Measurements from ENCODE around the gene TM7SF3. TPM values are rescaled to one million over a fixed set of nuclear protein-coding genes. Genes with fewer than 3 reads are reported as not detected.

Gene TM7SF3
- total RNA-seq, 2 experiments from 2014 or later: 24.2 to 28.5 TPM

- Mint-ChIP-seq H3K9me3 (no peaks in the 10 kb centered on the region), H3K36me3 (peaks cover 3% of the 10 kb centered on the region), H3K27ac (peak overlapping the region; percentile 89), H3K27me3 (no peaks in the 10 kb centered on the region), H3K4me3 (peak overlapping the region; percentile 85), H3K4me1 (ENCODE audit: low read depth) (peaks cover 46% of the 10 kb centered on the region)
- intact Hi-C loops (cut with micrococcal nuclease): loop anchor here (1.0 to 2.0 kb wide), 9 partner anchors 9 to 889 kb away; partner anchors contain the start of genes BHLHE41, FGFR1OP2, ITPR2 and MED21
- CTCF ChIA-PET: interaction anchor here (0.6 to 6.3 kb wide), 21 partner anchors 9 to 1228 kb away, joined by 3 to 103 read pairs (median 4); partner anchors contain the start of genes INTS13, ITPR2 and MED21
- no peak for DNase-seq
- POLR2A ChIA-PET: interaction anchor here (0.7 to 1.7 kb wide), 4 partner anchors 9 to 318 kb away, joined by 3 to 9 read pairs (median 4); partner anchors contain the start of gene MED21
Measured at GRCh38 chr12:27013611-27014084, 536 bp downstream of the TM7SF3 start.

- intact Hi-C loops (cut with micrococcal nuclease): no loop called here
- peak overlapping the region; percentile 85 for H3K4me3 Mint-ChIP-seq
- DNase-seq: no peak
- no peak overlapping the region for H3K27ac Mint-ChIP-seq
- H3K4me1 Mint-ChIP-seq (ENCODE audit: low read depth): peaks cover 53% of the 10 kb centered on the region
- no peaks in the 10 kb centered on the region for H3K9me3 Mint-ChIP-seq
- no peaks in the 10 kb centered on the region for H3K27me3 Mint-ChIP-seq
- POLR2A ChIA-PET: interaction anchor here (0.7 to 1.7 kb wide), 3 partner anchors 9 to 318 kb away, joined by 3 to 9 read pairs (median 4); partner anchors contain the start of gene MED21
- CTCF ChIA-PET: interaction anchor here (1.0 to 6.3 kb wide), 8 partner anchors 10 to 293 kb away, joined by 3 to 103 read pairs (median 13); partner anchors contain the start of genes ITPR2 and MED21
- peaks cover 3% of the 10 kb centered on the region for H3K36me3 Mint-ChIP-seq
Measured at GRCh38 chr12:27012982-27013255, 1.3 kb downstream of the TM7SF3 start.

DNA sequence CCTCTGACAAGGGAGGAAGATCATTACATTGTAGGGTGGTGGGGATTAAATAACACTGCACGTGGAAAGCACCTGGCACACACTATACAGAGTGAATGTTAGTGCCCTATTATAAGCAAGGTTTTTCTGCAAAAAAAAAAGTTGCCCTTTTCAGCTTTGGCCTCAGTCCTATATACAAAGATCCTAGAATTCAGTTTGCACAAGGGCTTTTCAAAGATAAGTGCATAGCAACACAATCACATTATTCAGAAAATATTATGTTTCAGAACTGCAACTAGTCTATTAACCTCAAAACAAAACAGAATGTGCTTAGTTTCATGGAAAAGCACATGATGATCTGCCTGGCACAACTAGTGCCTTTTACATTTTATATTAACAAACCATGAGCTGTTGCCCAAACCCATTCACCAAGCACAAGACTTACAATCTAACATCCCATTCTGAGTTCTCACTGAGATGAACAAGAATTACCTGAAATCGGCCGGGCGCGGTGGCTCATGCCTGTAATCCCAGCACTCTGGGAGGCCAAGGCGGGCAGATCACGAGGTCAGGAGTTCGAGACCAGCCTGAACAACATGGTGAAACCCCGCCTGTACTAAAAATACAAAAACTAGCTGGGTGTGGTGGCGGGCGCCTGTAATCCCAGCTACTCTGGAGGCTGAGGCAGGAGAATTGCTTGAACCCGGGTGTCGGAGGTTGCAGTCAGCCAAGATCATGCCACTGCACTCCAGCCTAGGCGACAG is 1.8 kb downstream of the TM7SF3 start:
- CTCF ChIA-PET: interaction anchor here (1.8 to 6.3 kb wide), 5 partner anchors 10 to 293 kb away, joined by 9 to 103 read pairs (median 11); partner anchors contain the start of gene MED21
- no peaks in the 10 kb centered on the region for H3K27me3 Mint-ChIP-seq
- H3K27ac Mint-ChIP-seq: no peak overlapping the region
- POLR2A ChIA-PET: interaction anchor here (0.7 to 1.4 kb wide), 2 partner anchors 10 to 70 kb away, joined by 4 to 6 read pairs; partner anchors contain the start of gene MED21
- peak overlapping the region; percentile 46 for H3K4me3 Mint-ChIP-seq
- intact Hi-C loops (cut with micrococcal nuclease): no loop called here
- no peak for DNase-seq
- peaks cover 53% of the 10 kb centered on the region for H3K4me1 Mint-ChIP-seq (ENCODE audit: low read depth)
- H3K9me3 Mint-ChIP-seq: no peaks in the 10 kb centered on the region
- peaks cover 3% of the 10 kb centered on the region for H3K36me3 Mint-ChIP-seq

DNA sequence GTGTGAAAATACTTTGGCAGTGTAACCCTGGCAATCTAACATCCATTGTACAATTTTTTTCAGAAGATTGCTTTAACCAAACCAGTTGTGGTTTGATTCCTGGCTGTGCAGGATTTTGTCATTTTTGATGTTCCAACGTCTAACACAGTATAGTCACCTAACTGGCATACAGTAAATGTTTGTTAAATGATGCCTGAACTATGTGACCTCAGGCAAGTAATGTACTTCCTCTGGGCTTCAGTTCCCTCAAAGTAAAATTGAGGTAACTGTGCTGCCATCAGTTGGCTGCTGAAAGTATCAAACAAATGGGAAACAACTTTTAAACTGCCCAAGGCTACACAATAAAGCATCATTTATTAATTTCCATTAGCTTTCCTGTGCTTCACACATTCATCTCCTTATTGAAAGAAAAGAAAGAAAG is 4.3 kb downstream of the TM7SF3 start:
- CTCF ChIA-PET: interaction anchor here (0.7 to 2.7 kb wide), 3 partner anchors 13 to 134 kb away, joined by 3 to 11 read pairs (median 3); partner anchors contain the start of gene MED21
- Mint-ChIP-seq H3K4me1 (ENCODE audit: low read depth) (peaks cover 47% of the 10 kb centered on the region), H3K9me3 (no peaks in the 10 kb centered on the region), H3K4me3 (no peak overlapping the region), H3K27me3 (no peaks in the 10 kb centered on the region), H3K36me3 (peaks cover 3% of the 10 kb centered on the region), H3K27ac (no peak overlapping the region)
- intact Hi-C loops (cut with micrococcal nuclease): no loop called here
- POLR2A ChIA-PET: no interaction called here
- no peak for DNase-seq

GRCh38 chr12:27008081-27008480 is 6.1 kb downstream of the TM7SF3 start:
- no peaks in the 10 kb centered on the region for H3K27me3 Mint-ChIP-seq

DNA sequence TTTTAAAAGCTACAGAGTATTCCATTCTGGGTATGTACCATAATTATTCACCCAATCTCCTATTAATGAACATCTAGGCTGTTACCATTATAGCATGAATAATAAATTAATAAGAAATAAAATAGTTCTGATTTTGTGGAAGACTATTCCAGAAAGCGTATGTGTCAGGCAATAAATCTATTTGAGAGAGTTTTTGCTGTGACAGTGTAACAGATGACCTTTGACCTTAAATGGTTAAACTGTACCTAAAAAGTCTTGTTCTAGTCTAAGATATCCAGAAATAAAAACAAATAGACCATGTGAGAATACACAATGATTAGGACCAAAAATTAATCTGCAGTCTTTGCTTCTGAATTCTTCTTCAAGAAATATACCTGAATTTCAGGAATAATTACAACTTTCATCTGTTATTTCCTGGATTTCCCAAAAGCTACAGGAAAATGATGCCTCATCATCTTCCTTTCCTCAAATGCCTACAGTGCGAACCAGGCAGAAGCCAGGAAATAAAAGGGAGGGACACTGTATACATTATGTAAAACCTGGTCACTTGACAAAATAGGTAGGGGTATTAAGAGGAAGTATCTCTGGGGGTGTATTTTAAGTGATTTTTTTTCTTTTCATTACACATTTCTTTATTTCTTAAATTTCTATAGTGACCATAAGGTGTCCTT is 7.3 kb downstream of the TM7SF3 start:
- no peak overlapping the region for H3K27ac Mint-ChIP-seq
- peaks cover 31% of the 10 kb centered on the region for H3K4me1 Mint-ChIP-seq (ENCODE audit: low read depth)
- H3K36me3 Mint-ChIP-seq: peaks cover 3% of the 10 kb centered on the region
- intact Hi-C loops (cut with micrococcal nuclease): no loop called here
- no peaks in the 10 kb centered on the region for H3K9me3 Mint-ChIP-seq
- H3K4me3 Mint-ChIP-seq: no peak overlapping the region
- CTCF ChIA-PET: interaction anchor here (0.6 kb wide), 1 partner anchor 935 kb away, joined by 3 read pairs; no protein-coding TSS in a partner anchor
- POLR2A ChIA-PET: no interaction called here
- no peaks in the 10 kb centered on the region for H3K27me3 Mint-ChIP-seq
- no peak for DNase-seq

More at GRCh38 chr12:27008081-27008480, 6.1 kb downstream of the TM7SF3 start:
- POLR2A ChIA-PET: no interaction called here
- H3K27ac Mint-ChIP-seq: no peak overlapping the region
- H3K4me3 Mint-ChIP-seq: no peak overlapping the region
- peaks cover 38% of the 10 kb centered on the region for H3K4me1 Mint-ChIP-seq (ENCODE audit: low read depth)
- intact Hi-C loops (cut with micrococcal nuclease): no loop called here
- CTCF ChIA-PET: no interaction called here
- DNase-seq: no peak
- H3K9me3 Mint-ChIP-seq: no peaks in the 10 kb centered on the region
- H3K36me3 Mint-ChIP-seq: peaks cover 3% of the 10 kb centered on the region

DNA sequence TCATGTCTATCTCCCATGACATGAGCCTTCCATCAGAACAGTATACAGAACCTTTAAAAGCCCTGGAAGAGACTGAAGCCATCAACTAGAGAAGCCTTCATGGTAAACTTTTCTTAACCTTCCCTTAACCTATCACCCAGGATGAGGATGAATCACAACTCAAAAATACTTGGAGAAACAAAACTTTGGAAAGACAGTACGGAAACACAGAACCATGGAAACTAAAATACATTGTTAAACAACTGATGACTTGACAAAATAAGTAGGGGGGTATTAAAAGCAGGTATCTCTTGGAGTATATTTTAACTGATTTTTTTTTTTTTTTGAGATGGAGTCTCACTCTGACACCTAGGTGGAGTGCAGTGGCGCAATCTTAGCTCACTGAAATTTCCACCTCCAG is 8.7 kb downstream of the TM7SF3 start:
- Mint-ChIP-seq H3K4me1 (ENCODE audit: low read depth) (peaks cover 28% of the 10 kb centered on the region), H3K27ac (no peak overlapping the region), H3K27me3 (no peaks in the 10 kb centered on the region), H3K36me3 (peaks cover 7% of the 10 kb centered on the region), H3K9me3 (no peaks in the 10 kb centered on the region), H3K4me3 (no peak overlapping the region)
- ChIA-PET POLR2A (no interaction called here), CTCF (no interaction called here)
- no peak for DNase-seq
- intact Hi-C loops (cut with micrococcal nuclease): no loop called here

DNA sequence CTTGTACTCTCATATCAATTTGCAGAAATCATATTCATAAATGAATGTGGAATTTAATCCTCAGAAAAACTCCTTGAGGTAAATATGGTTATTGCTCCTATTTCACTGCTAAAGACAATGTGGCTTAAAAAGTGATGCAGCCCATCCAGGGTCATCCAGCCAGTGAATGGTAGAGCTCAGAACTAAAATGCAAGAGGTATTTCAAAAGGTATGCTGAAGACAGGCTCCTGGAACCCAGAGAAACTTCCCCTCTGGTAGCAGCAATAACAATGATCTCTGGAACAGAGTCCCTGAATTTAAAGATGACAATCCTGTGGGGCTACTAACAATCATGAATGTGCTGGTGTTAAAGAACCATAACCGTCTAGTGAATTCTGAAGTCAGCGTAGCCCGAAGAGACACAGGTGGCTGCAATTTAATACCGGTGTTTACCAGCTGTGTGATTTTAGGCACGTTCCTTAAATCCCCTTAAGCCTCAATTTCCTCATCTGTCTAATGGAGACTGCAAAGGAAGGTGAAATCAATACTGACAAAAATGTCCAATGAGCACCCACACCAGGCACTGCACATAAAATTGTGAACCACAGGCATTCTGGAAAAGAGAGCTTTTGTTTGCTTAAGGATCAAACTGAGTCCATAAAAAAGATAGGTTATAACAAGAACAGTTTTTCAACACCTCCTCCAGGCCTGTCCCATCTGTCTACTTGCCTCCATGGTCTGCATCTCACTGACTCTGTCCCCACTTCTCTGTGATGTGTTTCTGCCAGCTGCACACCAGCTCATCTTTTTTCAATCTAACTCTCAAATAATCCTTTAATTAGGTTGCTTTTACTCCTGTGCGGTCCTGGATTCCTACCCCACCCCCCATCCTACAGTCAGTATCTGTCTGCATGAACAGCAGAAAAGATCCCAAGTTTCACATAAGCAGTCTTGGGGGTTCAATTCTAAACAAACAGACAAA is 10.5 kb downstream of the TM7SF3 start:
- peaks cover 4% of the 10 kb centered on the region for H3K36me3 Mint-ChIP-seq
- ChIA-PET CTCF (interaction anchor here (1.4 kb wide), 2 partner anchors 14 to 302 kb away, joined by 3 to 5 read pairs; no protein-coding TSS in a partner anchor), POLR2A (no interaction called here)
- no peak overlapping the region for H3K4me3 Mint-ChIP-seq
- no peak overlapping the region for H3K27ac Mint-ChIP-seq
- no peak for DNase-seq
- H3K4me1 Mint-ChIP-seq (ENCODE audit: low read depth): peaks cover 21% of the 10 kb centered on the region
- intact Hi-C loops (cut with micrococcal nuclease): no loop called here
- H3K27me3 Mint-ChIP-seq: no peaks in the 10 kb centered on the region
- no peaks in the 10 kb centered on the region for H3K9me3 Mint-ChIP-seq

GRCh38 chr12:27002141-27002540 is 12.0 kb downstream of the TM7SF3 start:
- DNase-seq: no peak
- CTCF ChIA-PET: interaction anchor here (0.8 kb wide), 1 partner anchor 138 kb away, joined by 3 read pairs; no protein-coding TSS in a partner anchor
- Mint-ChIP-seq H3K36me3 (peaks cover 6% of the 10 kb centered on the region), H3K27me3 (no peaks in the 10 kb centered on the region), H3K4me3 (no peak overlapping the region), H3K27ac (no peak overlapping the region), H3K9me3 (no peaks in the 10 kb centered on the region), H3K4me1 (ENCODE audit: low read depth) (peaks cover 14% of the 10 kb centered on the region)
- intact Hi-C loops (cut with micrococcal nuclease): no loop called here
- POLR2A ChIA-PET: interaction anchor here (0.6 kb wide), 1 partner anchor 30 kb away, joined by 3 read pairs; no protein-coding TSS in a partner anchor

GRCh38 chr12:27001663-27002062 is 12.5 kb downstream of the TM7SF3 start:
- intact Hi-C loops (cut with micrococcal nuclease): no loop called here
- Mint-ChIP-seq H3K27me3 (no peaks in the 10 kb centered on the region), H3K27ac (no peak overlapping the region), H3K4me1 (ENCODE audit: low read depth) (peaks cover 14% of the 10 kb centered on the region), H3K9me3 (no peaks in the 10 kb centered on the region), H3K36me3 (peaks cover 6% of the 10 kb centered on the region), H3K4me3 (no peak overlapping the region)
- no peak for DNase-seq
- ChIA-PET CTCF (no interaction called here), POLR2A (no interaction called here)

DNA sequence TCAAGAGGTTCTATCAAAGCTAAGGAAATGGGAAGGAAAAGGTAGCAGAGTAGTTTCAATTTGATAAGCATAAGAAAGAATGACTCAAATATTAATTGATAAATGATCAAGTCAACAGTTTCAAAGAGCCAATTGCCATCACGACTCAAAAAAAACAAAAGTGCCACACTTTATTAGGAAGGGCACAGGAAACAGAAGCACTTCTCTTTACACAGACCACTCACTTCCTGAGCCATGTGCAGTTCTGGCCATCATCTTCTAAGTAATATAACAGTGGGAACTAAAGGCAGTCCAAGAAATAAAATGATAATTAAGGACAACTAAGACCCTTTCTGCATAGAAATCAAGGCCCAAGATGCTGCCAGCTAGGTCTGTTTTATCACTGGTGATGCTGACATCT is 13.2 kb downstream of the TM7SF3 start:
- no peaks in the 10 kb centered on the region for H3K27me3 Mint-ChIP-seq
- intact Hi-C loops (cut with micrococcal nuclease): no loop called here
- peaks cover 6% of the 10 kb centered on the region for H3K36me3 Mint-ChIP-seq
- no peak for DNase-seq
- H3K4me1 Mint-ChIP-seq (ENCODE audit: low read depth): peaks cover 14% of the 10 kb centered on the region
- ChIA-PET POLR2A (no interaction called here), CTCF (no interaction called here)
- no peaks in the 10 kb centered on the region for H3K9me3 Mint-ChIP-seq
- H3K4me3 Mint-ChIP-seq: no peak overlapping the region
- no peak overlapping the region for H3K27ac Mint-ChIP-seq
